EL (cell line): ENCODE results near the gene AFAP1.

ENCODE experiments used
- DNase-seq: peaks from one replicate; pipeline ENCODE4 v3.0.0-alpha.2; 2016

Gene AFAP1

DNA sequence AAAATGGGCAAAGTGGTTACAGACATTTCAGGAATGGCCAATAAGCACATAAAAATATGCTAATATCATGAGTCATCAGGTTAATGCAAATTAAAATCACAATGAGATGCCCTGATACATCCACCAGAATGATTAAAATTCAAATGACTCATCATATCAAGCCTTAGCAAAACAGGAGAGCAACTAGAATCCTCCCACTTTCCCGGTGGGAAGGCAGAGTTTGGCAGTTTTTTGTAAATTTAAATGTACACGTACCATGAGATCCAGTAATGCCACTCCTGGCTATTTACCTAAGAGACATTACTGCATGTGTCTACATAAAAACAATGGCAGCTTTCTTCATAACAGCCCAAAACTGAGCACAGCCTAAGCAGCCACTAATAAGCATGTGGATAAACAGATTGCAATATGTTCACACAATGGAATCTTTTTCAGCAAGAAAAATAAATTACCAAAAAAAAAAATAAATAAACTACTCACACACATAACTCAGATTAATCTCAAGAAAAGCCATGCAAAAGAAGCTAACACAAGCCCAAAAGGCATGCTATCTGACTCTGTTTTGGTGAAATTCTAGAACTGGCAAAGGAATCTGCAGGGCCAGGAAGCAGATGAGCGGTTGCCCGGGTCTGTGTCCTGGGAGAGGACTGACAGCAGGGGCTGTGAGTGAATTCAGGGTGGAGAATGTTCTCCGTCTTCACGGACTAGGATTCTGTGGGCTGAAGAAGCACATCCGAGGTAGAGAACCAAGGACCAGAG, 48.8 kb downstream of the AFAP1 start:
- peak; percentile 94 for DNase-seq

DNA sequence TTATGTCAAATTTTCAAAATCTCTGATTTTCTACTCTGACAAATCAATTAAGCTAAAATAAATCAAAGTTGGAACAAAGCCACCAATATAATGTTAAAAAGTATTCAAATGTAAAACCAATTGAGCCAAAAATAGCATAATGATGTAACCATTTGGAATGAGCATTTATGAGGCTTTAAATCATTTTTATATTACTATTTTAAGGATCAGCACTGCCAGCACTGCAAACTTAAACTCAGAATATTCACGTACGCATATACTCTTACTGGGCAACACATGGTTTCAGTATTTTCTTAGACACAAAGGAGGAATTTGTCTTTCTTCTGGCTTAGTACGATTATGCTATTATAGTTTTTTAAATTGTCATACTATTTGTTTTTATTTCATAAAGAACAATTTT, 52.2 kb downstream of the AFAP1 start:
- DNase-seq = no peak

DNA sequence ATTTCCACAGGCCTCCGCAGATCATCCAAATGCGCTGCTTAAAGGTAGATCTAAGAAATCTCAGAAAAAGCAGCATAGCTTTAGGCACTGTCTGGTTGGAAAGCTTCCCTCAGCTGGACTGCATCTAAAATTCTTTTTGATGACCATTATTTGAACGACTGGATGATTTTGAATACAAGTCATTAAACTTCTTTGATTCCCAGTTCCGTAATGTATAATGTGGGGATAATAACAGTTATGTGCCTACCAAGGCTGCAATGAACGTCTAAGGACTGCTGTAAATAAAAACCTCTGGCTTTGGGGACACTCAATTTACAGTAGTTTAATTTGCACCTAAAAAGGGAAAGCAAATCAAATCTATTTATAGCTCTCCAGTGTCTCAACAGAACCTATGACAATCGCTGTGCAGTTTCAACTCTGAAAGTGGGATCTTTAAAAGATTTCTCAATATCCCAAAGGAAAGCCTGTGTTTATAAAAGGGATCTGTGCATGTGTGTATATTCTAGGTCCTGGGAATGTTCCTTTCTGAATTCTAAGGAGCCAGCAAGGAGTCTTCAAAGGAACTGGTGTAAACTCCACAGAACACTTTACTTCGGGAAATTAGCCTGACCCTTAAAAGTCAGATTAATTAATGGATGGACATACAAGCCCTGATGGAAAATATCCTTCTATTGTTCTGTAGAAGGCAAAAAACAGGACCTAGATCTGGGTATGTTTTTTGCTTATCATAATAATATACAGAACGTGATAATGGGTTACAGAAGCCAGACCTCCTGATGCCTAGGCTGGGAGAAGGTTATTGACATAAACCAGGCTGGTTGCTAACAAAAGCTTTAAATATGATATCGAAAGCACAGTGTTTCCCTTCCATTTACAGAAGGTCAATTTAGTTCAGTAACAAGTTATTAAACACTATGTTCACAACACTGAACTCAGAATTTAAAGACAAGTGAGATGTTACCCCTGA, 53.4 kb downstream of the AFAP1 start:
- no peak for DNase-seq

DNA sequence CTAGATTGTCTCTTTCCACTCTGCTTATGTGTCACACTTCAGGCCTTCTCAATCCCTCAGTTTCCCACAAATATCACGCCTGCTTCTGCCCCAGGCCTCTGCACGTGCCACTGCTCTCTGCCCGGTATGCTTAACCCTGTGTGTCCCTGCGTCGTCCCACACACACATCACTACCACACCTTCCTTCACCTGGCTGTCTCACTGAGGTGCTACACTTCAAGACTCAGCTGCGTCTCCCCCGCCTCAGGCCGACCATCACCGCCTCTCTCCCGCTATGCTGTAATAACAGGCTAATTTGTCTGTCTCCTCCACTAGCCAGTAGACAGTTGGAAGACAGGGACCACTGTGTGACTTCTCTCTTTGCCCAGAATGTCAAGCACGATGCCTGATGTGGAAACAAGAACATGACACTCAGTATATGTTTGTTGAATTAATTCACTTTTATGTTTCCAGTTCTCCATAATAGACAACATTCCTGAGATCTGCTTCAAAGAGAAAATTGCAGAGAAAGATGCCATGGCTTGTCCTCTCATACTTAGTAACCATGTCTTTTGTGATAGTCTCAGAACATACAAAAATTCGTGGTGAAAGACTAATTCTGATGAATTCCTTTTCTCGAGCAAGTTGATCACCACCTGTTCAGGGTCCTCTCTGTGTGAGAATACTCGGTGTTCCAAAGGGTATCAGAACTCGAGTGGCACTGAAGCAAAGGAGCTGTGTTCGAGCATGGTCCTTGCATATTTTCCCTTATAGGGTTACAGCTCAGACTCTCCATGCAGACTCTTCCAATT, 54.2 kb downstream of the AFAP1 start:
- DNase-seq = no peak

DNA sequence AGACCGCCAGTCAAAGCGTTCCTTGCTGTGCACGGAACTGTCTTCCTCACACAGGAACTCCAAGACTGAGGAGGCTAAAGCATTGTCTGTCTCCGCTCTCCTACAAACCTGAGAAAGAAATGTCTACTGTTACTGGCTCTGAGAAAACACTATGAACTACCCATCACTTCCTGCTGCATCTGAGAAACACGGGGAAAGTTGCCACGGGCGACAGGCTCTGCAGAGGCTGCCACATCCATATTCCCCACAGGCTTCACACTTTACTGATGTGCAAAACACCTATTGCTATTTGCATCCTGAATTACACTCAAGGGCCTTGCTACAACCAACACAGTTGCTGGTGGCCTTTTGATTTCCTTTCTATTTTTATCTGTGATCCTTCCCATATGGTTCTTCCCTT, 59.0 kb downstream of the AFAP1 start:
- no peak for DNase-seq

DNA sequence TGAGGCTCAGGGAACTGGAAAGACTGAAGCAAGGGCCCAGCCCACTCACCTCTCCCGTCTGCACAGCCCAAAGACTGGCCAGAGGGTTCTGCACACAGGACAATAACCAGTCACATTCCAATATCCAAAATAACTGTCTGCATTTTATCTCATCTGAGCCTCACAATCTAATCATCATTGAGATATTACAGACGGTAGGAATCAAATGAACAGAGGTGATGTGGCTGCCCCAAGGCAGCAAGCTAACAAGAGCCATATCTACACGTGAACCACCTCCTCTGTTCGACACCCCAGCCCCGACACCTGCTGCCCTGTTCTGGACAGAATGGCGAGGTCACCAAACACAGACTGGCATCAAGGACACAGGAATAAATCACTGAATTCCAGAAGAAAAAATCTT, 60.5 kb downstream of the AFAP1 start:
- no peak for DNase-seq

DNA sequence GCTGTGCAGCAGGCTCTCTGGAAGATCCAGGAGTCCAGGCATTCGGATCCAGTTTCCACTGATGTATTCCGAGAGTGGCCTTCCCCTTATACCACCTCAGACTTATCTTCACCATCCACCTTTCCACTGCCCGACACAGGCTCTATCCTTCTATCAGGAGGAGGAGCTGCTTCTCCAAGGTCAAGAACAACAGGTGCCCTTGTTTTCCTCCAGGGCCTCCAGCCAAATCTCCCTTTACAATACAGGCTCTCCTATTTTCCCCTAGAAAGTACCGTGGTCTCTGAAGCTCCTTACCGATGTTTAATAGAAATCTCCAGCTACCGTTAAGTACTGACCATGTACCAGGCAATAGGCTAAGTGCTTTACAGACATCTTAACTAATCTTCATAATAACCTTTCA, 61.3 kb downstream of the AFAP1 start:
- DNase-seq = no peak

DNA sequence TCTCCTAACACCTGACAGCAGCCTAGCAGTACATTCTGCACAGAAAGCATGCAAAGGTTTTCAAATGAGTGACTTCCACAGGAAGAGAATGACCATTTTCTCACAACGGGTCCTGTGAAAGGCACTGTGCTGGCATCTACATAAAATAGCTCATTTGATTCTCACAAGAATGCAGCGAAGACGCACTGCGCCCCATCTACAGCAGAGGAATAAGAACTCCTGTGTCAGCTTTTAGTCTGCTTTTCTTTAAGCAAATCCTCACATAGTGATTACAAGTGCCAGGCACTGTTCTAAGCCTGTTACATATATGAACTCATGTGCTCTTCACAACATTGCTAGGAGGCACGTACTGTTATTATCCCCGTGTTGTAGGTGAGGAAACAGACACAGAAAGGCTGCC, 62.5 kb downstream of the AFAP1 start:
- no peak for DNase-seq

DNA sequence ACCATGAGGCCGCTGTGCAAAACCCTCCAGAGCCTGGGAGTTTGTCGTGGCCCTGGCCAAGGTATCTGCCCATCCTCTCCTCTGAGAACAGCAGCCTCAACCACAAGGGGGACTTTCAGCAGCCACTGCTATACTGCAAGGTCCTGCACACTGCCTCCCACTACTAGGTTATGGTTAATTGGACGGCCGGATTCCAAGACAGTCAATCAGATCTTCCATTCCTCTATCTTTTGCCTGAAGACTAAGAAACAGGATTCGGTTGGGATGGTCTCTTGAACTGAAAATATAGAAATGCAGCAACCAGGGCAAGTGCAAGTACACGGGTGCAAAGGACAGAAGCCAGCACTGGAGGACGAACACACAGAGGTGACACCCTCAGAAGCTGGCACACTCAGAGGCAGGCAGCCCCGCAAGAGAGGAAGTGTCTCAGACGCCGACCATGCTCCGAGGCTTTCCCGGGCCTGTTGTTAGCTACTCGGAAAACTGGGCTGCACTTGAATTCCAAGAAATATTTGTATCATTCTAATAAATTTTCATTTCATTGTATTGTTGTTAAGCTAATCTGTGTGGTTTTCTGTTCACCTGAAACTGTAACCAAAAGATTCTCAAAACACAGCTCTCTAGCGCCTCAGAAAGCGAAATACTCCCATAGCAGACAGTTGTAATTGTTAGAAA, 63.3 kb downstream of the AFAP1 start:
- DNase-seq = peak; percentile 53

DNA sequence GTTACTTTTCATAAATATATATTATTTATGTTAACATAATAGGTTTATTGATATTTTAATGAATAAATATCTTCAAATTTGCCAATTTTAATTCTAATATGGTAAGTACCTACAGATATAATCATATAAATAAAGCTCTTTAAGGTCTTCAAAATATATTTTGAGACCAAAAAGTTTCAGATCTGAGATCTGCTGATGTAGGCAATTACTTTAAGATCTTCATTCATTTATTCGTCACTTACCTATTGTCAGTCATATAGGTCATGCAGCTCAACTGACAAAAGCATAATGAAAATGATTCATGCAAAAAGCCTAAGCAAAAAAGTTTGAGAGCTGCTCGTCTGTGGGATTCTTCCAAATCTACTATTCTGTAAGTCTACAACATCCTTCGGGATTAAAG, 64.8 kb downstream of the AFAP1 start:
- no peak for DNase-seq

DNA sequence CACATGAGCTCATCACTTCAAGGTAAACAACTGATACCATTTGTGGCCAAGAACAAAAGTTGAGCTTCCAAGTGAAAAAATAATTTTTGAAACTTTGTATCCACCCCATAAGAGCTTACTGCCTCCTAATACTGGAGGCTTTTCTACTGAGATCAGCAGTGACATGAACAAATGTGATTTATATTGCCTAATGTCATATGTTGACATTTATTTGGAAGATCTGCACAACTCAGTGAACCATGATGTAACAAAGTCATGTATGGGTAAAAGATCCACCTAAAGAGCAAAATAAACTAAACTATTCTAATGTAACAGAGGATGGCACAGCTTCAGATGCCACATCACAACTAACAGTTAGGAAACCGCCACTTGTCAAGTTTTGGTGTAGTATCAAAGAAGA, 65.8 kb downstream of the AFAP1 start:
- DNase-seq = no peak

DNA sequence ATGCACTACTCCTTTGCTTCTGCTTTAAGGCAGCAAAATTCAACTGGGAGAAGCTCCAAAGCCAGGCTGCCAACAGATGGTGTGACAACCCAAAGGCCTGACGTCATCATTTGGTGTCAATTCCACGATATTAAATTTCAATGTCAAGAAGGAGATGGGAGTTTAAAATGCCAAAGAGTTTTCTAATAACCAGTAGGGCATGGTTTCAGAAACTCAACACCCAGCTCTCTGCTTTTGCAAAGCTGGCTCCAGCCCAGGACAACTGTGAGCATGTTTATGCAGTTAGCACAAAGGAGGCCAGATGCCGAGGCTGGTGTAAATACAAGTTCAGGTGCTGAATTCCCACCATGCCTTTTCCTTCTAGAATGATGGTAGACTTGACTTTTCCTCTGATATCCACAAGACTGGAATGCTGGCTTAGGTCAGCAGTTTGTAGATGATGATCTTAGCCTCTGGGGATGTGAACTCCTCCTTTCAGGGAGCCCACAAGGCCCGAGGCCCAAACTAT, 67.3 kb downstream of the AFAP1 start:
- DNase-seq = peak; percentile 91

DNA sequence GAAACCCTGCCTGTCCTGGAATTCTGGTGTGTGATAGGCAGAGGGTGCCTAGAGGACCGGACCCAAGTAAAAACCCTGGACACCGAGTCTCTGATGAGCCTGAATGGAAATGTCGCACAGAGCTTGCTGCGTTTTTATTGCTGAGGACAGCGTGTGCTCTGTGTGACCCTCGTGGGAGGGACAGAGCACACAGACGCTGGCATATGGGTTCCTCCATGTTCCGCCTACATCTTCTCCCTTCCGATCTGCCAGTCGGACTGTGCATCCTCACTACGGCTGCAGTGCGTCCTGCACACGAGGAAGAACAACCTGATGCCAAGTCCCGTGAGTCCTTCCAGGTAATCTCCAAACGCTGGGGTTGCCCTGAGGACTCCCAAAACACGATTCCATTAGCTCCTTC, 68.3 kb downstream of the AFAP1 start:
- DNase-seq = no peak

DNA sequence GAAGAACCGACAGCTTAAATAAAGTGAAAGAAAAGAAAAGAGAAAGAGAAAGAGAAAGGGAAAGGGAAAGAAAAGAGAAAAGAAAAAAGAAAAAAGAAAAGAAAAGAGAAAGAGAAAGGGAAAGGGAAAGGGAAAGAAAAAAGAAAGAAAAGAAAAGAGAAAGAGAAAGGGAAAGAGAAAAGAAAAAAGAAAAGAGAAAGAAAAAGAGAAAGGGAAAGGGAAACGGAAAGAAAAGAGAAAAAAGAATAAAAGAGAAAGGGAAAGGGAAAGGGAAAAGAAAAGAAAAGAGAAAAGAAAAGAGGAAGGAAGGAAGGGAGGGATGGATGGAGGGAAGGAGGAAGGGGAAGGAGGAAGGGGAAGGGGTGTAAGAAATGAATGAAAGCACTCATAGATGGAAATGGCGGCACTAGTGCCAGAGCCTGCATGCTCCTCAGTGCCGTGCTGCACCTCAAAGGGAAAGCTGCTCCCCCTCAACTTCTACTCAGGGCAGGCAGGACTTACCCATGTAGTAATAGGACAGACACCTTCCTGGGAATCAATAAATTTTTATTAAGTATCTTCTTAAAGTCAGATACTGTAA, 70.7 kb downstream of the AFAP1 start:
- no peak for DNase-seq

DNA sequence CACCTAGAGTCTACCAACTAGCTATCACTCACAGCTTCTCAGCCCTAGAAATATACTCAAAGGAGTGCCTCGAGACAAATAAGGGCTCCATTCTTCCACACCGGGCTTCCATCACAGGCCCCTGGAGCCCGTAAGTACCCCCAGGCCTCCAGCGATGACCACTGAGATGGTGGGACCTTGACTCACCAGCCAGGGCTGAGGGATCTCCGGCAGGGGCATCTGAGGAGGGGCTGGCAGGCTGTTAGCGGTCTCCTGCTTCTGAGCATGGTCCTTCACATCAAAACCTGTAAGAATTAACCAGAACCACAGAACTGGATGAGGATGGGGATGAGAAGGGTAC, 71.3 kb downstream of the AFAP1 start:
- no peak for DNase-seq

DNA sequence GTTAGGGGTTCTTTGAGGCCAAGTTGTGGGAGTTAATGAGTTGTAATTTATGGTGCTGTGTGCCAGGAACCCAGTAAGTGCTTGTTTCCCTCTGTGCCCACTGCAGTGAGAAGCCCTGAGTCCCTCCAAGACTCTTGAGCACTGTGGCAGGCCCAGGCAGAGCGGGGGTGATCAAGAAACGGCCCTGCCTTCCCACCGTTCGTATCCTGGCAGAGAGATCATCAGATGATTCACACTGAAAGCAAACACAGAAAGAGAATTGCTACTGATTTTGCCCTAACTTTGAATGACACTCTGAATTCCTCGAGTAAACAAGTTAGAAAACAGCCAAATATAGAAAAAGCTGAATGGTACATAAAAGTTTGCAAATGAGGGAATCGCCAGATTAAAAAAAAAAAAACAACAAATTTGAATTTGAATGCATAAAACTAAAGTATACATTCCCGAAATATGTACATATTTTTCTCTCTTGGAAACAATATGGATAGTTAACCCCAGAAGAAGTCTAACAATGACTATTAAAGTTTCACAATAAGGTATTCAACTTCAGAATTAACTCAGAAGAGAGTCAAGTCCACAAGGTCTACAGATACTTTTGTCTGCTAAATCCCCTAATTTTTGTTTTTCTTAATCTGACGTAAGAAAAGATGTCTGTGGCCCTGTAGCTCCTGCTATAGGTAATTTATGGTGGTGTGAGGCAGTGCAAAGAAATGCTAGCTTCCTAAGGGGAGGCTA, 71.8 kb downstream of the AFAP1 start:
- peak; percentile 51 for DNase-seq

DNA sequence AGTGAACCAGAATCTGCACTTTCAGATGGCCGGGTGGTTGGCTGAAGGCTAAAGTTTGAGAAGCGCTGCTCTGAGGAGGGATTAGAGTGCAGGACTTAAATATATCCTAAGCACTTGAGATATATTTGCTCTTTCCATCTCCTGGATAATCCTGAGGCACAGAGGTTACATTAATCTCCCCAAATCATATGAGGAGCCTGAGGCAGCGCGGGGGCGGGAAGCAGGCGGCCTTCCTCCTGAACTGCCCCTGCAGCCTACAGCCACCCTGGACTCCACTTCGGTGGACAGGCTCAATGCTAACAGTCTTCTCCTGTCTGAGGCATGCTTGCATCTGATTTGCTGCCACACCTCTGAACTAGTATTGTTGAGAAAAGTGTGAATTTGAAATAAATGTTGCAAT, 72.5 kb downstream of the AFAP1 start:
- DNase-seq = no peak

DNA sequence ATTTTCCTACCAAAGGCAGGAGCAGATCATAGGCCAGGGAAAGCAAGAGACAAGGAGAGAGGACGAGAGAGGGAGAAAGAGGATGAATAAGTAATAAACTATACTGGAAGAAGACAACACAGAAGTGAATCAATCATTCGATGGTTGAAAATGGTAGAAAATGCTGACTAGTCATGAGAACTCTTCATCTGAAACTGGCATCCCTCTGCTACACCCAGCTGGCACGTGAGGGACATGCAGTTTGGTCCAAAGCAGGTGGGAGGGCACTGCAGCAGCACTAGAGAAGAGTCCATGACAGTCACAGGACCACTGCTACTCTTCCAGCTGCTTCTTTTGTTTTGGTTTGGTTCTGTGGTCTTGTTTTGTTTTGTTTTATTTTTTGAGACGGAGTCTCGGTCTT, 74.1 kb downstream of the AFAP1 start:
- DNase-seq = no peak

DNA sequence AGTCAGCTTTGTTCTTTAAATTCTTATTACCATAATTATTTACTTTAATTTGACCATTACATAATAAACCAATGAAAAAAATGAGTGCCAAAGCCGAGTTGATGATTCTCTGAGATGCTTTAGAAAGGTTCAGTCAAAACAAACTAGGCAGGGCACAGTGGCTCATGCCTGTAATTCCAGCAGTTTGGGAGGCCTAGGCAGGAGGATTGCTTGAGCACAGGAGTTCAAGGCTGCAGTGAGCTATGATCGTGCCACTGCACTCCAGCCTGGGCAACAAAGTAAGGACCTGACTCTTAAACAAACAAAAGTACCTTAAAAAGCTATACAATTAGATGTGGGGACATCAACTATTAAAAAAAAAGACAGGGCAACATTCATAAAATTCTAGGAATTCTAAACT, 75.0 kb downstream of the AFAP1 start:
- DNase-seq = no peak

DNA sequence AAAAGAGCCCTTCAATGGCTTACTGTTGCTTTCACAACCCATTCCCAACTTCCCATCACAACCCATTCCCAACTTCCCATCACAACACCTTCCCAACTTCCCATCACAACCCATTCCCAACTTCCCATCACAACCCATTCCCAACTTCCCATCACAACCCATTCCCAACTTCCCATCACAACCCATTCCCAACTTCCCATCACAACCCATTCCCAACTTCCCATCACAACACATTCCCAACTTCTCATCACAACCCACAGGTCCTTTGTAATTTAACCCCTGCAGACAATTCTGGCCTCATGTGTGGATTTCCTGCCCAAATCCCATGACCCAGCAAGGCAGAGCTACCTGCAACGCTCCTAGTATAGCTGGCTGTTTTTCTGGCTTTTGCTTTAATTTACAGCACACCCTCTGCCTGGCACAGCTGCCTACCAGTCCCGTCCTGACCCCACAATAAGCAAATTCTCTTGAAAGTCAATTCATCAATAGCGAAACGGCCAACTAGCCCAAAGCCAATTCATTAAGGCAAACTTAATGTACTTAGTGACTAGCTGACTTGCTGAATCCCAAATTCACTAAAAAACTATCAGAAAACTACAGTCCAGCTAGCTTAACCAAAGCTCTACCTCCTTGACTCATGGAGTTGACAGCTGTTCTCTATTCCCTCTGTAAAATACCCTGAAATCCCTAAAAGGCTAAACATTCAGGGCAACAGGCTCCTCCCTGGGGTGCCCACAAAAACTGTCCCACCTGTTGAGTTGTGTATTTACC, 75.6 kb downstream of the AFAP1 start:
- peak; percentile 33 for DNase-seq
